IMR-90 (cell line): ENCODE results near the gene RAB20.

Experiments used
- CTCF ChIP-seq: conservative IDR thresholded peaks from 2 replicates; pipeline ENCODE4 v1.5.1; 2012; ENCODE audit warnings: mild to moderate bottlenecking, low read depth, low read length, improper control_type of control experiment
- FOS ChIP-seq: fragments of 150-350 bp; IDR thresholded peaks from 2 replicates; pipeline ENCODE4 v1.6.1; 2016; ENCODE audit warnings: low read depth, low read length
- POLR2A ChIP-seq: IDR thresholded peaks from 2 replicates; pipeline ENCODE4 v1.6.1; 2012; ENCODE audit warnings: mild to moderate bottlenecking, low read depth, low read length
- RAD21 ChIP-seq: IDR thresholded peaks from 2 replicates; pipeline ENCODE4 v1.6.1; 2012; ENCODE audit warnings: low read length, improper control_type of control experiment
- RCOR1 ChIP-seq: IDR thresholded peaks from 2 replicates; pipeline ENCODE4 v1.6.1; 2012; ENCODE audit warnings: mild to moderate bottlenecking, low read length, improper control_type of control experiment; ENCODE audit not compliant: insufficient replicate concordance
- RFX5 ChIP-seq: IDR thresholded peaks from 2 replicates; pipeline ENCODE4 v1.8.0; 2012; ENCODE audit warnings: low read depth, mild to moderate bottlenecking, low read length, moderate library complexity

GRCh38 chr13:110559429-110559943 lies 2.0 kb downstream of the RAB20 start:
- TF ChIP-seq CTCF (no peak), RAD21 (no peak), RFX5 (no peak), POLR2A (no peak), RCOR1 (no peak), FOS (no peak)
